ENCODE measurements around the gene WWOX.

DNA sequence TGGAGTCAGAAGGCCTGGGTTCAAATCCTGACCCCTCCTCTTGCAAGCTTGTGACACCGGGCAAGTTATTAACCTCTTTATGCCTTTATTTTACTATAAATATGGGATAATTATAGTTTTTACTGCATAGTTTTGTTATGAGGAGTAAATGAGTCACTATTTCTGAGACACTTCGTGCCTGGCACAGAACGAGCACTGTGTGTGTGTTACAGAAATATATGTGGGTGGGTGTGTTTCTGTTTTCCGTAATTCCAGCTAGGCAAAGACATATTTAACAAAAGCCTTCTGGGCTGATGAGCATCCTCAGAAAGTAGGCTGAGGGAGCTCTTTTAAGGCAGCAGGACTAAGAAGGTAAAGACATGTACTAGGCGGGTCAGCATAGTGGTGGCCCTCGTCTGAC, 1083.2 kb downstream of the WWOX start:
- TF ChIP-seq, protein P1, sequence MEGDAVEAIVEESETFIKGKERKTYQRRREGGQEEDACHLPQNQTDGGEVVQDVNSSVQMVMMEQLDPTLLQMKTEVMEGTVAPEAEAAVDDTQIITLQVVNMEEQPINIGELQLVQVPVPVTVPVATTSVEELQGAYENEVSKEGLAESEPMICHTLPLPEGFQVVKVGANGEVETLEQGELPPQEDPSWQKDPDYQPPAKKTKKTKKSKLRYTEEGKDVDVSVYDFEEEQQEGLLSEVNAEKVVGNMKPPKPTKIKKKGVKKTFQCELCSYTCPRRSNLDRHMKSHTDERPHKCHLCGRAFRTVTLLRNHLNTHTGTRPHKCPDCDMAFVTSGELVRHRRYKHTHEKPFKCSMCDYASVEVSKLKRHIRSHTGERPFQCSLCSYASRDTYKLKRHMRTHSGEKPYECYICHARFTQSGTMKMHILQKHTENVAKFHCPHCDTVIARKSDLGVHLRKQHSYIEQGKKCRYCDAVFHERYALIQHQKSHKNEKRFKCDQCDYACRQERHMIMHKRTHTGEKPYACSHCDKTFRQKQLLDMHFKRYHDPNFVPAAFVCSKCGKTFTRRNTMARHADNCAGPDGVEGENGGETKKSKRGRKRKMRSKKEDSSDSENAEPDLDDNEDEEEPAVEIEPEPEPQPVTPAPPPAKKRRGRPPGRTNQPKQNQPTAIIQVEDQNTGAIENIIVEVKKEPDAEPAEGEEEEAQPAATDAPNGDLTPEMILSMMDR (IDR thresholded peaks at IDR 0.05), result no peak
- TF ChIP-seq POLR2A (IDR thresholded peaks at IDR 0.05), result no peak
